Tibial nerve (tissue), 4 donors: ENCODE results near the gene FDX1.

Source experiments
- CTCF ChIP-seq, 5 experiments: fragments of 200-600 bp in 3 of 5; fragments of 450-650 bp in 2 of 5; sonication (generic) in 3 of 5; IDR thresholded peaks; one replicate each; pipeline ENCODE4 v1.5.1; 2016 to 2019; ENCODE audit warnings: antibody characterized with exemption in 5 of 5, mild to moderate bottlenecking in 3 of 5, moderate library complexity in 2 of 5
- EP300 ChIP-seq, 2 donors: sonication (generic); formaldehyde crosslinking; IDR thresholded peaks; one replicate each; pipeline ENCODE4 v1.6.1; 2017; ENCODE audit warnings: antibody characterized with exemption in 2 of 2, mild to moderate bottlenecking in 1 of 2
- POLR2A ChIP-seq, 2 donors: fragments of 450-650 bp; IDR thresholded peaks; one replicate each; pipeline ENCODE4 v1.6.1; 2017; ENCODE audit warnings: antibody characterized with exemption in 2 of 2, mild to moderate bottlenecking in 2 of 2, moderate library complexity in 2 of 2

DNA sequence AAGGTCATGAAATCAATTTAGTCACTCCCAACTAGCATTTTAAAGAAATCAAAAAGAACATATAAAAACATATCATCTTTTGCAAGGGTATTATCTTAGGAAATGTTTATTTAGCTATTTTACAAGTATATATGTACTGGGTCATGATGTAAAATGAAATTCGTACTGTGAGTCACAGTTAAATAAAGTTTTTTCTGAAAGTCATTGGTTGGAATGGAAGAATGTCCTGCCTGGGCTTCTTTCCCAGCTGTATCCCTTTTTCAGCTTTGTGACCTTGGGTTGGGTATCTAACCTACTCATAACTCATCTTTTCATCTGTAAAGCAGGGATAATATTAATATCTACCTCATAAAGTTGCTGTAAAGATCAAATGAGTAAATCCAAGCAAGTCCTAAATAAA lies 15.7 kb downstream of the FDX1 start:
- TF ChIP-seq CTCF (IDR thresholded peaks at IDR 0.05) (no peak), POLR2A (IDR thresholded peaks at IDR 0.05) (no peak), EP300 (IDR thresholded peaks at IDR 0.05) (no peak)
